GM13976 (cell line): ENCODE data around the gene STIP1.

Experiments used
- DNase-seq: peaks from one replicate; pipeline ENCODE4 v3.0.0; 2012; ENCODE audit warnings: low spot score
- CTCF ChIP-seq: IDR thresholded peaks from 2 replicates; pipeline ENCODE4 v1.5.1; 2012; ENCODE audit warnings: borderline replicate concordance, mild to moderate bottlenecking; ENCODE audit not compliant: insufficient read depth; ENCODE audit errors: extremely low read depth, missing control alignments, control extremely low read depth
- in situ Hi-C: fragments of 300-500 bp; cut with MboI; formaldehyde crosslinking; loops from one replicate; pipeline ENCODE4 v1.12.0; 2022; ENCODE audit warnings: low sequenced_read_pairs, mixed read lengths, inconsistent platforms; ENCODE audit not compliant: unreplicated experiment

STIP1 gene

GRCh38 chr11:64201543-64201942 is 15.6 kb downstream of the STIP1 start:
- in situ Hi-C loops, result no loop called here
- TF ChIP-seq CTCF, result no peak
- no peak for DNase-seq

- TF ChIP-seq CTCF, result no peak
- no peak for DNase-seq
Measured at GRCh38 chr11:64202992-64203391, 17.0 kb downstream of the STIP1 start.

GRCh38 chr11:64203421-64204079 is 17.6 kb downstream of the STIP1 start:
- no peak for DNase-seq
- in situ Hi-C loops, result no loop called here
- TF ChIP-seq CTCF, result no peak

More at GRCh38 chr11:64202992-64203391, 17.0 kb downstream of the STIP1 start:
- in situ Hi-C loops, result no loop called here

- in situ Hi-C loops, result no loop called here
- no peak for TF ChIP-seq CTCF
- DNase-seq, result no peak
Measured at GRCh38 chr11:64204080-64204440, 18.1 kb downstream of the STIP1 start.

GRCh38 chr11:64204464-64204989 is 18.6 kb downstream of the STIP1 start:
- TF ChIP-seq CTCF, result peak; percentile 50
- in situ Hi-C loops, result no loop called here

GRCh38 chr11:64206457-64207255 is 20.7 kb downstream of the STIP1 start, which contains the start of gene FERMT3:
TSS of gene FERMT3 (plus strand) at chr11:64206721. CDS start at chr11:64207365, 644 bp downstream.
- peak; percentile 75 for DNase-seq
- no peak for TF ChIP-seq CTCF
- in situ Hi-C loops, result no loop called here

More at GRCh38 chr11:64204464-64204989, 18.6 kb downstream of the STIP1 start:
- peak; percentile 86 for DNase-seq
